ENCODE data around the gene SV2B.

The SV2B gene

DNA sequence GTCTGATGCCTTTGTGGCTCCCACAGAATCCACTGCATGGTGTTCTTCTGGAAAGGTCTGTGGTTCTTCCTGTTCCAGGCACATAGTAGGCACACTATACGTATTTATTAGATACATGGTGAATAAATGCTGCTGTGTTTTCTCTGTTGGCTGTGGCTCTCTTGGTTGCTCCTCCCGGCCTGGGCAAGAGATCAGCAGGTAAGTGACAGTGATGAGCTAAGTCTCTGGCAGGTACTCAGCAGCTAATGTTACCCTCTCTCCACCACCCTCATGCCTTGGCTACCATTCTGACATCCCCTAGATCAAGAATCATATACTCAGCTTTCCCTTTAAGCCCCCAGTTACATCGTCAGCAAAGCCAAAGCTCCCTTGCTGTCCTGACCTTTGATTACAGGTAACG is 8.4 kb downstream of the SV2B start:
- no peak for DNase-seq

DNA sequence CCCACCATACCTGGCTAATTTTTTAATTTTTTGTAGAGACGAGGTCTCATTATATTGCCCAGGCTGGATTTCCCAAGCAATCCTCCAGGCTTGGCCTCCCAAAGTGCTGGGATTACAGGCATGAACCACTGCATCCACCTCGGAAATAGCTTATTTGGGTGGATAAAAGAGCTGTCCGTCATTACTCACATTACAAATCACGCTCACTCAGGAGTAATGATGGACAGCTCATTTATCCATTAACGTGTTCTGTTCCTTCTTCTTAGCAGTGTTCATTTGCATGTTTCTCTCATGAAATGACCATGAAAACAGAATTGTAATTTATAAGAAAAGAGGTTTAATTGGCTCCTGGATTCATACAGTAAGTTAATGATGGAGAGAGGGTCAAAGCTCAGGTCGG is 9.8 kb downstream of the SV2B start:
- DNase-seq: no peak

DNA sequence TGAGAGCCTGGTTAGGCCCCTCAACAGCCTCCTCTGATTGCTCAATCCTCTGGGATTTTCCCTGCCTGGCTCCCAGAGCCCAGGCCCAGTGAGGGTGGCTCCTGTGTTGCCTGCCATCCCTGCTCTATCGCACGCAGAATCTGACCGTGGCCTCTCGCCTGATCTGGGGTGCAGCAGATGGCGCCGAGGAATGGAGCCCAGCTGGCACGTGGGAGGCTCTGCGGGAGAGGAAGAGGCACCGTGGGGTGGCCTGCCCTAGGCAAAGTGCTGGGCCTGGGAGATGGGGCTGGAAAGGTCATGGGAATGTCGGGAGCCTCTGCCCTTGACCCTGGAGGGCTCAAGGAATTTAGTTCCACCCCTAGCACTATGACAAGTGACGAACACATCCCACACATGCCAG is 10.3 kb downstream of the SV2B start:
- no peak for DNase-seq

DNA sequence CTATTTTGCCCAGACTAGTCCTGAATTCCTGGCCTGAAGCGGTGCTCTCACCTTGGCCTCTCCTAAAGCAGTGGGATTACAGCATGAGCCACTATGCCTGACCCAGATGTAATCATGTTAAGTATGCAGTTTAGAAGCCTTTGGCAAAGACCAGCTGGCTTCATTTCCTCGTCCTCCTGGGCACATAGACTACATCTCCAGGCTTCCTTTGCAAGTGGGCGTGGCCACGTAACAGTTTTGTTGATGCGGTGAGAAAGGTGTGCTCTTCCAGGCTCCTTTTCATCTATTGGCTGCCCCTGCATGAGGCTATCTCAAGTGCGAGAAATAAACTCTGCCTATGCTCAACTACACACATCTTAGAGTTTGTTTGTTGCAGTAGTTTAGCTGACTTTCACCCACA is 13.0 kb downstream of the SV2B start:
- peak; percentile 8 to 36 for DNase-seq

DNA sequence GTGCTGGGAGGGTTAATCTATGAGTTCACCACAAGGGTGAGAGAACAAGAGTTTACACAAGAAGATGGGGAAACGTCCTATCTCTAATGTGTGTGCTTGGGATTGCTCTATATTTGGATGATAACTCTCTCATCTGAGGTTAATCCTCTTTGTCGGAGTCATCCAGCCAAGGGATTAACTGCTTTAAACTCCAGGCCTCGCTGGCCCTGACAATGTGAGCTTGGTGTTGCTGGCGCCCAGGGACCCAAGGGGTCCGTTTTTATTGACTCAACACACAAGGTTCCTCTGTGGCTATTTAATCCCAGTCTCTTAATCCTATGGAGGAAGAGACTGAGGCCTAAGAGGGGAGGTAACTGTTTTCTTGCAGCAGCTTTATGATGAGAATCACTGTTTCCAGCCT is 14.2 kb downstream of the SV2B start:
- DNase-seq: no peak

DNA sequence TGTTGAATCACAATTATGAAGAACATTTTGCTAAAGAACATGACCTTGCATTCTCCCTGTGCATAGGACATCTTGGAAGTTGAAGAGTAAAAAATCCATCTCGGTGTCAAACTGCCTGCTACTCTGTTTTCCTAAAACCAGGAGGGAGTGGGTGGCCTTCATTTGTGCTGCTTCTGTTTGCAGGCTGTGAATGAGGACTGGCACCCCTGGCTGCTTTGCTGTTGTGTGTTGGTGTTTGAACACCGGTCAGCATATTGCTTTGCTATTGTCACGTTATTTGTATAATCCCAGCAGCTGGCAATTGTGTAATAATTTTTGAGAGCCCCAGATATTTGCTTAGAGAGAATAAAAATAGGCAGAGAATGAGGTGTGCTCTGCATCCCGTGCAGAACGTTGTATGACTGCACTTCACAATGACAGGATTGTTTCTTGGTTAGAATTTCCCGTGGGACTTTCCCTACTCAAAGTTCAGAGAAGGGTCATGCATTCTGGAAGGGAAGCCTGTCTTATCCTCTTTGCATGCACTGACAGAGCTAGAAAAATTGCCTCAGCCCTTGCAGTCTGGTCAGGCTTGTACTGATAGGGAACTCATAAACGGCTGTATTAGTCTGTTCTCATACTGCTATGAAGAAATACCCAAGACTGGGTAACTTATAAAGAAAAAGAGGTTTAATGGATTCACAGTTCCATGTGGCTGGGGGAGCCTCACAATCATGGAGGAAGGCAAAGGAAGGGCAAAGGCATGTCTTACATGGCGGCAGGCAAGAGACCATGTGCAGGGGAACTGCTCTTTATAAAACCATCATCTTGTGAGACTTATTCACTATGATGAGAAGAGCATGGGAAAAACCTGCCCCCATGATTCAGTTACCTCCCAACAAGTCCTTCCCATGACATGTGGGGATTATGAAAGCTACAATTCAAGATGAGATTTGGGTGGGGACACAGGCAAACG is 16.3 kb downstream of the SV2B start:
- peak; percentile 95 to 96 for DNase-seq

DNA sequence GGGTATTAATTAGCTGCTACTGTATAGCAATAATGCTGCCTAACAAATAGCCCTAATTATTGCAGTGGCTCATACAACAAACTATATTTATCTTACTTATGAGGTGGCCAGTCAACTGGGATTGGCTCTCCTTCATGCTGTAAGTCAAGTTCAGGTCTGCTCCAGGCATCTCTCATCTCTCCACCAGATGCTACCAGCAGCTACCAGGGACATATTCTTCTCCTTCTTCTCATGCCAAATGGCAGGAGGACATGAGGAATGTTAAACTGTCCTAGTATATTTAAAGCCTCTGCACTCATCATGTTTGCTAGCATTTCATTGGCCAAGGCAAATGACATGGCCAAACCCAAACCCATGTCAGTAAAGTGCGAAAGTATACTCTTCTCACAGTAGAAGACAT is 17.3 kb downstream of the SV2B start:
- no peak for DNase-seq

DNA sequence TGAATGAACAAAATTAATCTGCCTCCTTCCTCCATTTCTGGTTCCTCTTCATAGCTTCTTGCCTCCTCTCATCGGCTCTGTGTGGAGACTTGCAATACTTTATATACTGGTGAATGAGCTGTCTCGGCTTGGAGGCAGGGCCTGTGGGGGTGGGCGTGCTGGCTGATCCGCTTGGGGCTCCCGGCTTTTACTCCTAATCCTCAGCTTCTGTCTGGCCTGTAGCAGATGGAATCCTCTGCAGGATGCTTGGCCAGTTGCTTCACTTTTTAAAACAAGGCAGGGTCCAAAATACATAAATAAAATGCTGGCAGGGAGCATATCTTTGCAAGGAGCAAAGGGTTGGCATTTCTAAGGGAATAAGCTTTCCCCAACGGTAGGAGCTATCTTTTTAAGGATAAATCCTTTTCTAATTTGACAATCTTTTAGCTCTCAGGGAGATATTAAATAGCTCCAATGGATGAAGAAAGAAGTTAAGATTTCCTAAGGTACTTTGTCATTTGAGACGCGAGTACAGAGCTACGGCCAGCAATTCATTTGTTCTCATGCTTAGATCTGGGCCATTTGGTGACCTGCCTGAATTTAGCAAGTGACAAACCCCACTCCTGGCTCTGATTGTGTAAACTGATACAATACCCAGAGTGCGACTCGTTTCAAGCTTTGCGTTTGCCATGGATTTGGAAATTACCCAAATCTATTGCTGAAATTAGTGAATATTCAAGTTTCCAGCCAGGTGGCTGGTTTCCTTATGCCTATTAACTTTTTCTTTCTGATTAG is 18.9 kb downstream of the SV2B start:
- no peak for DNase-seq

DNA sequence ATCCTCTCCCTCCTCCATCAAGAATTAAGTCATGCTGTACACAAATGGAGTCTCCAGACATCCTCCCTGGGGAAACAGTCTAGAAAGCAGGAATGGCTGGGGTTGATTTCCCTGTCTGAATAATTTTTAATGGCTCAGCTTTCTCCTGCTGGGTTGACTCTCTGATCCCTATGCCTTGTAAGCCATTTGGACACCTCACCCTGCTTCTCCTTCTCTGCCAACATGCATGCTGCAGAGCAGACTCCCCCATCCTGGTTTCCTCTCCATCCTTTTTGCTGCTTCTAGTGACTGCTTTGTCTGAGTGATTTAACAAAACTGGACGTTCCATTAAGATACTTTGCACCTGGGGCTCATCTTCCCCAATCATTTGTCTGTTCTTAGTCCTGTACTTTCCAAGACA is 22.2 kb downstream of the SV2B start:
- DNase-seq: no peak

DNA sequence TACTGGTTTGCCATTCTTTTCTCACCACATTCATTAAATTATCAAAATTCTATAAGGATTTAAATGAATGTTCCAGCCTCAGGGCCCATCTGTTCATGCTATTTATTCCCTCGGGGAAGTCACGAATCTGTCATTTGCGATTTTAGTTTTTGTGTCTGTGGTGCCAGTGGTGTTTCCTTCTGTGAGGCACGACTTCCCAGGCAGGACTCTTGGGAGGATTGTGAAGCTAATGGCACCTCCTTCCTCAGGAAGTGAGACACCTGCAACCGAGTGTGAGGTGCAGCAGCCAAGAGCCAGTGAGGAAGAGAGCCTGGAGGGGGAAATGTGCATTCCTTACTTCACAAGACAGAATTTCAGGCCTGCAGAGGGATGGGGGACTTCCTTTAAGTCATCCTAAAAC is 24.1 kb downstream of the SV2B start:
- no peak for DNase-seq

DNA sequence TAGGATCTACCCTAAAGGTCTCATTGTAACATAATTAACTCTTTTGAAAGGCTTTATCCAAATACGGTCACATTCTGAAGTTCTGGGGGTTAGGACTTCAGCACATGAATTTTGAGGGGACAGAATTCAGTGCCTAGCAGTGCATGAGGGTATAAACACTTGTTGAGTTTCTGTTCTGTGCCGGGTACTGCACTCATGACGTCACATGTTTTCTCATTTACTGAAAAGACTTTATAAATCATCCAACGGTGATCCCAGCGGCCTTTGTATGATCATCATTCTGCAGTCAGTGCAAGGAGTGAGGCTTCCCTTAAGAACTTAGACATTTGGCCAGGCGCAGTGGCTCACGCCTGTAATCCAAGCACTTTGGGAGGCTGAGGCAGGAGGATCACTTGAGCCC is 25.1 kb downstream of the SV2B start:
- no peak for DNase-seq

DNA sequence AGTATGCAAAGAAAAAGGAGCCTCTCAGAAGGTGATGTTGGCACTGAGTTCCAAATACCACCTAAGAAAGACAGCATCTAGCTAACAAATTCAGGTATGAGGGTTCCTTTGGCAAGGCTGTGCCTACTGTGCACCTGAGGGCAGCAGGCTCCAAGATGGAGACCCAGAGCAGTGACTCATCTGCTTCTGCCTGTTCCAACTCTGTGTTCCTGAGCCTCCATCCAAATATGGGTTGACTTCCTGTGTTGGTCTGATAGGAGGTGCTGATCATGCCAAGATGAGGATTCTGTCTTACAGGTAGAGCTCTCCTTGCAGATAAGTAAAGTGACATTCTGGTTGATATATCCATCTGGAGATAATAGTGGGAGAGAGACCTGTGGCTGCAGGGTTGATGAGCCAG is 26.0 kb downstream of the SV2B start:
- DNase-seq: no peak

DNA sequence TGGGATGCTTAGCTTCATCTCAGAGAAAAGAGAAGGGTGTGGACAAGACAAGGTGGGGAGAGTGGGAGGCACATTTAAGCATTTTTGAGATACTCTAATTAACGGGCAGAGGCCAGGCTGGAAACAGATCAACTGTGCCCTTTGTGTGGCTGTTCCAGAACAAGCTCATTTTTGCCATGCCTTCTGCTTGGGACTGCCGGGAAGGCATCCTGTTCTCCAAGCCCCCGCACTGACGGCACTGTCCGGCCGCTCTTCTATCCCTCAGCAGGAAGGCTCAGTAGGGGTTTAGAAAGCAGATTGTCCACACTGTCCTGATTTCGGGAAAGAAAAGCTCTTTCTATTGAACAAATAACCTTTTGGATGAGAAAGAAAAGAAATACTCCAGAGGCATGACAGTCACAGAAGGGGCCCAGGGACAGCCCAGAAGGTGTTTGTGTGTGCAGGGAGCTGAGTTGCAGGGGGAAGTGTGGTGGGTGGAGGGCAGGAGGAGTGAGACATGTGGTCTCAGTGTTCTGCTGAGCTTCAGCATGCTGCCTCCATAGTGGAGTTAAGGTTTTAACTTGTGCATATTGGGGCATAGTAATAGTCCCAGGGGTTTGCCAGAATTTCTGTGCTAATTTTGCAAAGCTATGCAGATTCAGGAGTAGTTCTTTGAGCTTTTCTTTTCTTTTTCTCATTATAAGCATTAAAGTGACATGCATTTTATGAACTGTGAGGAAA is 27.3 kb downstream of the SV2B start:
- DNase-seq: no peak

DNA sequence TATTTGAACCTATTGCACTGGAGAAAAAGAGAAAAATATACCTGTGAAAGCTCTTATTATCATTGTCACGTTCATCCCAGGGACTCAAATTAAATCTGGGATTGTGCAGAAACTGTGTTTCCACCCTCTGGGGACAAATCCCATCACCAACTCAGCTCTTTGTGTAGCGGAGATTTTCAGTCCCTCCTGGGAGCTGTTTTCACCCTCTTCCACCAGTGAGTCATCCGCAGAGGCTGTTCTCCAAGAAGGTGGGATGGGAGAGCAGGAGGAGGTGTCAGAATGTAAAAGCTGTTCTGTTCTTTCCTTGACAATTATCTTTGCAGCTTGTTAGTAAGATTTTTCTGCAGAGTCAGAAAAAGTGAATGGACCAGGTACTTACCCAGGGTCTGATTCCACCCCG is 28.0 kb downstream of the SV2B start:
- DNase-seq: no peak

DNA sequence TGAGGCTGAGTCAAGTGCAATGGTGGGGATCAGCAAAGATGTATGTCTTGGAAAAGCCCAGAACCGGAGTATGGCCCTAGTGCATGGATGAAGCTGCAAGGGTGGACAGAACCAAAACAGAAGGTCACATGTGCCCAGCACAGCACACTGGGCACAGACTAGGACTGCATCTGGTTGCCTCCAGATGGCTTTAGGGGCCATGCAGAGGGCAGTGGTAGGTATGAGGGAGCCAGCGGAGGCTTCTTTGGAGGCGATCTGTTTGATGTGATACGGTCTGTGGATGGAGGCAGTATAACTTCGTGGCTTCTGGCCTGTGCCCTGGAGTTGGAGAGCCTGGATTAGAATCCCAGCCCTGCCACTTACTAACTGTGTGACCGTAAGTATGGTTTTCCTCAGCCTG is 29.4 kb downstream of the SV2B start:
- no peak for DNase-seq

DNA sequence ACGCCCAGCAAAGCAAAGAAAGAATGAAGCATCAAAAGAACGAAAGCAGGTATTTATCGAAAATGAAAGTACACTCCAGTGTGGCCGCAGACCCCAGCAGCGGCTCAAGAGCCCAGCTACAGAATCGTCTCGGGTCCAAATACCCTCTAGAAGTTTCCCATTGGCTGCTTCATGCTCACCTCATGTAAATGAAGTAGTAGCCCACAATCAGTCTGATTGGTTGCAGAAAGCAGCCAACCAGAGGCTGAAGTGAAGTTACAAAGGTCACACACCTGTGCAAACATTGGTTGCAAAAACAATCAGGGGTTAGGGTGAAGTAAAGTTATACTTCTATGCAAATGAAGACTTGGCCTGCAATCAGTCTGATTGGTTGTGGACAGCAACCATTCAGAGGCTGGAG is 32.0 kb downstream of the SV2B start:
- DNase-seq: no peak

DNA sequence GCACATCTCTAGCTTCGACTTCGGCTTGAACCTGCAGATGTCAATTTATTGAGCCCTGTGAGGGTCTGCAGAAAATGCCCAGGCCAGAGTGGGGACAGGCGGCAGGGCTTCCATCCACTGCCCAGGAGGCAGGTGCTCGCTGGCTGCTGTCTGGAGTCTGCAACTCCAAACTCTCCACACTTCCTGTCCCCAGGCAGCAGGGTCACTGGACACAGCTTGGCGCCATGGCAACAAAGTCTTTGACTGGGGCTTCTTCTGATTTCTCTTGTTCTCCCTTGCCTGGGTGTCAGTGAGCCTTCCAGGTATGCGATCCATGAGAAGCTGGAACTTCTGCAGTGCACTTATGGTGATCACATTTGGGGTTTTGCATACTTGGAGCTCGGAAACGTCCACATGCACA is 33.5 kb downstream of the SV2B start:
- DNase-seq: peak in 1 of 2 experiments; percentile 17

DNA sequence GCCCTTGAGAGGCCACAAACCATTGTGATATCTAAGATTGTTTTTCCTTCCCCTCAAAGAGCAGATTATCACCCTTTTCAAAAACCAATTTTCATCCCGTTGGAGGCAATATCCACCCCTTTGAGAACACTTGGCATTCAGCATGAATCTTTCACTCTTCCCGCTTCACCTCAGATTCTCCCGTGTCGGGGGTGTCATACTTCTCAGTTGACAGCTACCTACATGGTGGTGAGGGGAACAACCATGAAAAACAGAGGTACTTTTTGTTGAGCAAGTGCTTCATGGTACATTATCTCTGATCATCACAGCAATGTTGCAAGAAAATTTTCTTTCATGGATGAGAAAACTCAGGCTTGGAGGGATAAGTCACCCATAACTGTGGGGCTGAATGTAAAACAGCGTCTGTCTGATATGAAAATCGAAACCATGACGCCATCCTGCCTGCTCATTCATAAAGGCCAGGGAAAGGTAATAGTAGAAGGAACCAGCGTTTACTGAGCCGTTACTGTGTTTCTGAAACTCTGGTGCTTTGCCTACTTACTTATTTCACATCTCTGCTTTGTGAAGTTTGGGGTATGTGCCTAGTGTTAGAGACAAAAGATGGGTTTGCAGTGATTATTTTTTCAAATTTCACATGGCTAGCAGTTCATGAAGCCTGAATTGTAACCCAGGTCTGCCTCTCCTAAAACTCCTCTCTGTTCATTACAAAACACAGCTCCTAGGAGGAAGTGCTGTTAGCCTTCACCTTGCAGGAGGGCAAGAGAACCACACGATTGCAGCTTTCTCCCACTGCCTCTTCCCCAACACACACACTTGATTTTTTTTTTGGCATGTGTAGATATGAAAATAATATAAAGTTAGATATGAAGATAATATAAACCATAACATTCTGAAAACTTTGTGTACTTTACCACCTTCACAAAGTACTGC is 35.4 kb downstream of the SV2B start:
- DNase-seq: peak; percentile 61 to 76

DNA sequence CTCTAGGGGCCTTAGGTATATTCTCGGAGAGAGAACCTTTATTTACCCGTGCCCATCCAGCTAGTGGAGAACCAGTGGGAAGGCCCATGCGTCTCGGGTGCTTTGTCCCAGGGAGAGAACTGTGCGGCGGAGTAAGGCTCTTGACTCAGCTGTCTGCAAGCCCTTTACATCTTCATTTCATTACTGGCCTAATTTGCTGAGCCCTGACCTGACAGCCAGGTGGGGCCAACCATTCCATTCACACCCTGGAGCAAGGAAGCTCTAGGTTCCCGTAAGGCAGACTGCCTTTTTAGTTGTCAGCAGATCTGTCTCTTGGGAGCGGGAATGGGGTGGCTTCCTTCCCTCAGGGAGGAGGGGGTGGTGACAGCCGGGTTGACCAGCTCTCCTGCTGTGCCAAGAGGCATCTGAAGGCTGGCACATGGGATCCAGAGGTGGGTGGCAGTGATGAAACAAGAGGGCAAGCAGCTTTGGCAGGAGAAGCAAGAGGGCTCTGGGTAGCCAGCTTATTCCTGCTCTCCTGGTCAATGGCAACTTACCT is 36.4 kb downstream of the SV2B start:
- peak in 1 of 2 experiments; percentile 48 for DNase-seq

DNA sequence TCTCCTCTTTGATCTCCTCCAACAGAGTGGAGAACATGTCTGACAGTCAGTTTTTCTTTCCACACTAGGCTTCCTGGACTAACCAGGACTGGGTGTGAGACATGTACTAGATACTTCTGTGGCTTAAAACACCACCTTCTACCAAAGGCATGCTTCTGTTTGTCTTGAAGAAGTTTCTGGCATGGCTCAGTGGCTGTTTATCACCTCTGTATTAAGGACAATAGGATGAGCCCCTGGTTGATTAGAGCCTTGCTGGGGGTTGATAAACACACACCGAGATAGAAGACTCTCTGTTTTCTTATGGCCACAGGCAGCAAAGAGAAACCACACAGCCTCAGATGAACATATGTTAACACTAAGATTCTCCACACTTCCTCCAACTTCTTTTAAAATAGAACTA is 40.5 kb downstream of the SV2B start:
- DNase-seq: no peak

DNA sequence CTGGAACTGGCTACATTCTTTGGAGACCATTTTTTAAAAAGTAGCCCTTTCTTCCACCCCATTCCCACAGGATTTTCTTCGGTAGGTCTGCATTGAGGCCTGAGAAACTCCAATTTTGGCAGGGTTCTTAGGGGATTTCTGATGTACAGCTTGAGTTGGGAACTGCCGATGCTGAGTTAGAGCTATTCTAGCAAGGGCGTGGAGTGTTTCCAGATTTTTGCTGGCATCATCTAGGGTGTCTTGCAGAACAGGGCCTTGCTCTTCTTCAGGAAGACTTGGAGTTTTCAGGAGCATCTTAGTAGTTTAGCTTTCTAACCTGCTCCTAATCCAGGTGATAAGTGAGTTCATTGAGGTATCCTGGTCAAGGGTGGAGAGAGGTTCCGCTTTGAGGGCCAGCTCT is 41.0 kb downstream of the SV2B start:
- DNase-seq: no peak

DNA sequence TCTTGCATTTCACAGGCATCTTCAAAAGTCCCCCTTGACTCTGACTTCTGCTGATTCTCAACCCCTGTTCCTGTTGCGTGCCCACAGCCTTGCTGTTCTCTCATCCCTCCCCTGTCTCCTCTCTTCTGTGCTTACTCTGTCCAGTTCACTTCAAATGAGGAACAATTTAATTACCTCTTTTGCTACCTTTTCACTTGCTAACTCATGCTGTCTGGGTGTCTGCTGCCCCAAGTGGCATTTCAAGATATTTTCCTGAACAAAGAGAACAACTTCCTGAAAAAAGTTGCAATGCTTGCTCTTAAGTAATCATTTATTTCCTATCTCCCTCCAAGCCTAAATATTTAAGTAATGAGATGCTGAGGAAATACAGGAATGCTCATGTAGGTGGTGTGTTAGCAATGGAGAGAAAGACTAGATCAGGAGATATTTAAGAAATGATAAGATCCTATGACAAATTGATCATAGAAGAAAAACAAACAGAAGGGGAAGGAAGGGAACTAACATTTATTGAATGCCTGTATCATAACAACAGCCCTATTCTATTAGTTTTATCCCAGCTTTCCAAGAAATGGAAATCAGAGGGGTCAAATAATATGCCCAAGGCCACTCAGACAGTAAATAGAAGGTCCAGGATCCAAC is 42.2 kb downstream of the SV2B start:
- DNase-seq: peak; percentile 17 to 32

All from NCI-H526 (cell line).